OCI-LY3 (cell line): ENCODE measurements around the gene CCDC106.

Source experiments
- H2AFZ ChIP-seq: fragments of 200-600, 300-600 bp; shearing (Covaris generic); 2 replicates; pipeline ENCODE4 v1.6.0; 2014; ENCODE audit warnings: antibody characterized with exemption, low read depth, low read length
- H3K27ac ChIP-seq: fragments of 200-600, 300-600 bp; sonication (generic); 2 replicates; pipeline ENCODE4 v1.5.1; 2014; ENCODE audit warnings: mild to moderate bottlenecking, low read length, moderate library complexity, mixed read lengths
- H3K27me3 ChIP-seq: fragments of 200-600, 300-600 bp; sonication (generic); 2 replicates; pipeline ENCODE4 v1.6.1; 2014; ENCODE audit warnings: low read depth, low read length, mixed read lengths
- H3K36me3 ChIP-seq: fragments of 200-600, 300-600 bp; sonication (generic); replicated peaks from 2 replicates; pipeline ENCODE3; 2014; ENCODE audit warnings: low read depth, low read length, mixed read lengths
- H3K4me1 ChIP-seq: fragments of 300-600, 200-600 bp; sonication (generic); 2 replicates; pipeline ENCODE4 v1.6.1; 2014; ENCODE audit warnings: low read length, mixed read lengths
- H3K4me2 ChIP-seq: fragments of 200-600, 300-600 bp; sonication (generic); 2 replicates; pipeline ENCODE4 v1.6.1; 2014; ENCODE audit warnings: low read length, mixed read lengths
- H3K4me3 ChIP-seq: fragments of 300-600, 200-600 bp; sonication (generic); 2 replicates; pipeline ENCODE4 v1.5.1; 2014; ENCODE audit warnings: antibody characterized with exemption, mild to moderate bottlenecking, low read length, moderate library complexity
- H3K79me2 ChIP-seq: fragments of 300-600, 200-600 bp; shearing (Covaris generic); 2 replicates; pipeline ENCODE4 v1.6.1; 2014; ENCODE audit warnings: mild to moderate bottlenecking, low read length, mixed read lengths
- H3K9ac ChIP-seq: fragments of 300-600, 200-600 bp; shearing (Covaris generic); 2 replicates; pipeline ENCODE4 v1.6.0; 2014; ENCODE audit warnings: mild to moderate bottlenecking, low read length, moderate library complexity
- H3K9me3 ChIP-seq: fragments of 200-600, 300-600 bp; shearing (Covaris generic); 2 replicates; pipeline ENCODE4 v1.6.1; 2014; ENCODE audit warnings: low read length, mixed read lengths; ENCODE audit not compliant: insufficient read depth
- H4K20me1 ChIP-seq: fragments of 200-600, 300-600 bp; sonication (generic); 2 replicates; pipeline ENCODE4 v1.6.1; 2016; ENCODE audit warnings: low read length, mixed read lengths; ENCODE audit not compliant: insufficient read depth
- CTCF ChIP-seq: fragments of 200-600, 300-600 bp; sonication (generic); IDR thresholded peaks from 2 replicates; pipeline ENCODE4 v1.5.1; 2014; ENCODE audit warnings: antibody characterized with exemption, low read length, low read depth
- EZH2phosphoT487 ChIP-seq: fragments of 200-600 bp; shearing (Covaris generic); IDR thresholded peaks from 2 replicates; pipeline ENCODE4 v1.6.1; 2018; ENCODE audit warnings: antibody characterized with exemption, mixed run types, low read depth

CCDC106 gene

GRCh38 chr19:55611983-55612645, 35.9 kb upstream of the CCDC106 start:
- peak overlapping the region; percentile 49 for H3K9ac ChIP-seq
- H3K27ac ChIP-seq = peak overlapping the region; percentile 88
- no peak for TF ChIP-seq EZH2phosphoT487
- TF ChIP-seq CTCF = no peak
- H4K20me1 ChIP-seq = peaks cover 5% of the 10 kb centered on the region
- peaks cover 23% of the 10 kb centered on the region for H3K4me1 ChIP-seq
- peak overlapping the region; percentile 86 for H3K4me2 ChIP-seq
- H3K79me2 ChIP-seq = peaks cover 48% of the 10 kb centered on the region
- no peak overlapping the region for H2AFZ ChIP-seq
- H3K9me3 ChIP-seq = no peaks in the 10 kb centered on the region
- no peaks in the 10 kb centered on the region for H3K27me3 ChIP-seq
- peaks cover 40% of the 10 kb centered on the region for H3K36me3 ChIP-seq
- peak overlapping the region; percentile 59 for H3K4me3 ChIP-seq

GRCh38 chr19:55613396-55613795, 34.6 kb upstream of the CCDC106 start:
- Histone ChIP-seq H2AFZ (no peak overlapping the region), H3K27ac (no peak overlapping the region), H3K4me3 (no peak overlapping the region), H4K20me1 (peaks cover 5% of the 10 kb centered on the region), H3K9me3 (no peaks in the 10 kb centered on the region), H3K9ac (no peak overlapping the region), H3K36me3 (peaks cover 41% of the 10 kb centered on the region), H3K4me2 (no peak overlapping the region), H3K79me2 (peaks cover 39% of the 10 kb centered on the region), H3K4me1 (peaks cover 23% of the 10 kb centered on the region), H3K27me3 (no peaks in the 10 kb centered on the region)
- TF ChIP-seq EZH2phosphoT487 = no peak
- no peak for TF ChIP-seq CTCF

- Histone ChIP-seq H3K4me1 (peaks cover 23% of the 10 kb centered on the region), H3K79me2 (peaks cover 33% of the 10 kb centered on the region), H3K9me3 (no peaks in the 10 kb centered on the region), H3K36me3 (peaks cover 37% of the 10 kb centered on the region), H2AFZ (no peak overlapping the region), H3K4me2 (no peak overlapping the region), H3K4me3 (no peak overlapping the region), H3K9ac (no peak overlapping the region), H3K27me3 (no peaks in the 10 kb centered on the region), H3K27ac (no peak overlapping the region), H4K20me1 (peaks cover 5% of the 10 kb centered on the region)
- no peak for TF ChIP-seq CTCF
Observed at GRCh38 chr19:55613930-55614710, 33.9 kb upstream of the CCDC106 start.

- no peak overlapping the region for H2AFZ ChIP-seq
- peaks cover 23% of the 10 kb centered on the region for H3K4me1 ChIP-seq
- H3K27me3 ChIP-seq = no peaks in the 10 kb centered on the region
- no peak overlapping the region for H3K4me2 ChIP-seq
- H3K27ac ChIP-seq = no peak overlapping the region
- H3K9me3 ChIP-seq = no peaks in the 10 kb centered on the region
- no peak overlapping the region for H3K9ac ChIP-seq
- no peak overlapping the region for H3K4me3 ChIP-seq
- H4K20me1 ChIP-seq = peaks cover 8% of the 10 kb centered on the region
- peaks cover 25% of the 10 kb centered on the region for H3K79me2 ChIP-seq
- no peak for TF ChIP-seq EZH2phosphoT487
- no peak for TF ChIP-seq CTCF
- H3K36me3 ChIP-seq = peaks cover 33% of the 10 kb centered on the region
Observed at GRCh38 chr19:55614711-55615542, 33.1 kb upstream of the CCDC106 start.
